ENCODE measurements around the gene PER3. TPM values are rescaled to one million over a fixed set of nuclear protein-coding genes. Genes with fewer than 3 reads are reported as not detected.

Gene PER3
- total RNA-seq, 1 experiment from 2014 or later, result 5.8 TPM

- TF ChIP-seq POLR2AphosphoS5 (IDR thresholded peaks at IDR 0.05; ENCODE audit: low read depth, low read length) (no peak), CTCF (IDR thresholded peaks at IDR 0.05 in 2 of 3, conservative IDR thresholded peaks at IDR 0.05 in 1 of 3; ENCODE audit: borderline replicate concordance in 1 of 3, insufficient read depth in 1 of 3, low read depth in 2 of 3, low read length in 2 of 3) (no peak), TCF7L2 (IDR thresholded peaks at IDR 0.05; ENCODE audit: borderline replicate concordance, extremely low read depth, insufficient read depth, insufficient read length) (no peak), CBX3 (IDR thresholded peaks at IDR 0.05; ENCODE audit: low read depth) (no peak)
Observed at GRCh38 chr1:7839526-7839925, 55.4 kb downstream of the PER3 start (continued).

GRCh38 chr1:7842517-7842916, 58.4 kb downstream of the PER3 start:
- CTCF ChIA-PET, result no interaction called here
- H3K79me2 ChIP-seq (ENCODE audit: insufficient read depth, low read length), result no peaks in the 10 kb centered on the region
- no peak overlapping the region for H2AFZ ChIP-seq (ENCODE audit: low read depth, low read length, poor library complexity, severe bottlenecking)
- POLR2A ChIA-PET, result no interaction called here
- H3K9me2 ChIP-seq (ENCODE audit: insufficient read depth), result no peaks in the 10 kb centered on the region
- no peaks in the 10 kb centered on the region for H3K4me1 ChIP-seq (ENCODE audit: control insufficient read depth in 1 of 2, insufficient read depth in 2 of 2, low read length in 2 of 2)
- no peak overlapping the region for H3K4me3 ChIP-seq (replicated peaks in 1 of 2; ENCODE audit: low read depth in 1 of 2, low read length in 2 of 2)
- no peaks in the 10 kb centered on the region for H3K27me3 ChIP-seq (ENCODE audit: insufficient read depth, low read length)
- intact Hi-C loops (cut with micrococcal nuclease), result no loop called here
- H3K9ac ChIP-seq (ENCODE audit: low read length), result no peak overlapping the region
- no peak overlapping the region for H3K4me2 ChIP-seq (ENCODE audit: low read length)
- RAD21 ChIA-PET (ENCODE audit: low non-redundant PET in 1 of 2, low total read pairs in 2 of 2, uncharacterized antibody in 2 of 2, unreplicated experiment in 2 of 2), result no interaction called here
- H3K36me3 ChIP-seq (ENCODE audit: control insufficient read depth in 1 of 2, insufficient read depth in 2 of 2, low read length in 2 of 2), result peaks cover 0 to 4% of the 10 kb centered on the region in 2 experiments; a peak in 1 of 4 replicates
- H3K27ac ChIP-seq (ENCODE audit: low read depth, low read length), result no peak overlapping the region
- H3K9me3 ChIP-seq (ENCODE audit: control insufficient read depth in 1 of 2, insufficient read depth in 1 of 2, low read depth in 1 of 2, low read length in 2 of 2), result peaks cover 3 to 10% of the 10 kb centered on the region in 2 experiments; a peak in 1 of 4 replicates
- ATAC-seq, result no peak
- TF ChIP-seq TCF7L2 (IDR thresholded peaks at IDR 0.05; ENCODE audit: borderline replicate concordance, extremely low read depth, insufficient read depth, insufficient read length), result no peak
- TF ChIP-seq ZNF274 (IDR thresholded peaks at IDR 0.05; ENCODE audit: low read depth, low read length), result no peak
- TF ChIP-seq SIN3A (IDR thresholded peaks at IDR 0.05; ENCODE audit: low read depth), result no peak
- no peak for TF ChIP-seq ATF3 (IDR thresholded peaks at IDR 0.05)
- TF ChIP-seq CEBPB (IDR thresholded peaks at IDR 0.05; ENCODE audit: low read depth), result no peak
- no peak for TF ChIP-seq MAX (IDR thresholded peaks at IDR 0.05)
- no peak for TF ChIP-seq YY1 (IDR thresholded peaks at IDR 0.05; ENCODE audit: extremely low read depth, insufficient replicate concordance, low read depth, low read length)
- TF ChIP-seq POLR2AphosphoS5 (IDR thresholded peaks at IDR 0.05; ENCODE audit: low read depth, low read length), result no peak
- no peak for TF ChIP-seq ZBTB33 (IDR thresholded peaks at IDR 0.05; ENCODE audit: extremely low read depth, insufficient replicate concordance, low read length)
- TF ChIP-seq RAD21 (IDR thresholded peaks at IDR 0.05; ENCODE audit: low read depth), result no peak
- TF ChIP-seq SP1 (IDR thresholded peaks at IDR 0.05; ENCODE audit: low read depth), result no peak
- TF ChIP-seq ZFX (IDR thresholded peaks at IDR 0.05), result no peak
- no peak for DNase-seq (ENCODE audit: low read depth, low spot score)
- no TSS peak for BruUV-seq (replicated peaks)
- H4K20me1 ChIP-seq (ENCODE audit: insufficient read depth), result no peaks in the 10 kb centered on the region

All from HCT116 (cell line).